Measurements from ENCODE around the gene DIP2B. TPM values are rescaled to one million over a fixed set of nuclear protein-coding genes. Genes with fewer than 3 reads are reported as not detected.
"Not testable (repeated sequence)": the region's sequence is repeated elsewhere in the genome, so short reads cannot be mapped to it uniquely, and the experiment has no call there.

DIP2B gene
- total RNA-seq, 6 donors from 2014 or later: 26.1 to 54.5 (median 29.4) TPM

GRCh38 chr12:50677858-50678257 is 173.1 kb downstream of the DIP2B start:
- DNase-seq (no peak), ATAC-seq (ENCODE audit: low FRiP score in 2 of 2) (peak in 1 of 2 donors; percentile 17)
- Histone ChIP-seq H3K36me3 (peaks cover 6 to 78% (median 21%) of the 10 kb centered on the region in 4 donors), H3K9me3 (no peaks in the 10 kb centered on the region), H3K4me1 (no peaks in the 10 kb centered on the region), H3K27me3 (no peaks in the 10 kb centered on the region), H3K27ac (no peak overlapping the region), H3K4me3 (no peak overlapping the region)
- no peak for TF ChIP-seq EP300 (IDR thresholded peaks at IDR 0.05)
- TF ChIP-seq POLR2A (IDR thresholded peaks at IDR 0.05): no peak
- no peak for TF ChIP-seq POLR2AphosphoS5 (IDR thresholded peaks at IDR 0.05)
- no peak for TF ChIP-seq CTCF (IDR thresholded peaks at IDR 0.05)
- WGBS, 2 donors: 59 to 67% methylated on average over 3 of the region's 3 CpGs

GRCh38 chr12:50678650-50679365 is 174.0 kb downstream of the DIP2B start:
- WGBS, 2 donors: 87 to 91% methylated on average over 3 to 4 of the region's 4 CpGs
- no peak for ATAC-seq (ENCODE audit: low FRiP score in 2 of 2)
- peaks cover 6 to 87% (median 25%) of the 10 kb centered on the region in 4 donors for H3K36me3 ChIP-seq
- H3K27ac ChIP-seq: no peak overlapping the region
- TF ChIP-seq EP300 (IDR thresholded peaks at IDR 0.05) (no peak), POLR2A (IDR thresholded peaks at IDR 0.05) (no peak), POLR2AphosphoS5 (IDR thresholded peaks at IDR 0.05) (no peak), CTCF (IDR thresholded peaks at IDR 0.05) (no peak)
- no peak overlapping the region for H3K4me3 ChIP-seq
- H3K27me3 ChIP-seq: no peaks in the 10 kb centered on the region
- no peaks in the 10 kb centered on the region for H3K4me1 ChIP-seq
- DNase-seq: no peak
- no peaks in the 10 kb centered on the region for H3K9me3 ChIP-seq

- Histone ChIP-seq H3K27me3 (no peaks in the 10 kb centered on the region), H3K4me3 (no peak overlapping the region), H3K4me1 (no peaks in the 10 kb centered on the region), H3K36me3 (peaks cover 6 to 90% (median 25%) of the 10 kb centered on the region in 4 donors), H3K27ac (no peak overlapping the region), H3K9me3 (no peaks in the 10 kb centered on the region)
- WGBS, 2 donors: 85 to 89% methylated on average over 1 of the region's 1 CpG
- DNase-seq: no peak
- TF ChIP-seq CTCF (IDR thresholded peaks at IDR 0.05): no peak
- no peak for TF ChIP-seq POLR2A (IDR thresholded peaks at IDR 0.05)
- TF ChIP-seq POLR2AphosphoS5 (IDR thresholded peaks at IDR 0.05): no peak
- TF ChIP-seq EP300 (IDR thresholded peaks at IDR 0.05): no peak
- ATAC-seq (ENCODE audit: low FRiP score in 2 of 2): no peak
Observed at GRCh38 chr12:50679612-50680011, 174.8 kb downstream of the DIP2B start.

- DNase-seq; H3K4me3 ChIP-seq; H3K27me3 ChIP-seq; H3K9me3 ChIP-seq; H3K4me1 ChIP-seq; H3K27ac ChIP-seq; ATAC-seq (ENCODE audit: low FRiP score in 2 of 2): not testable (repeated sequence)
- WGBS, 2 donors: 98 to 99% methylated on average over 3 of the region's 3 CpGs
- H3K36me3 ChIP-seq: peaks cover 3 to 84% (median 23%) of the 10 kb centered on the region in 4 donors
Observed at GRCh38 chr12:50681064-50681463, 176.3 kb downstream of the DIP2B start.

- Histone ChIP-seq H3K36me3 (peaks cover 4 to 86% (median 33%) of the 10 kb centered on the region in 4 donors), H3K4me1 (no peaks in the 10 kb centered on the region), H3K4me3 (no peak overlapping the region), H3K27me3 (no peaks in the 10 kb centered on the region), H3K27ac (no peak overlapping the region), H3K9me3 (no peaks in the 10 kb centered on the region)
- 82 to 89% methylated on average over 1 of the region's 1 CpG for WGBS, 2 donors
- no peak for DNase-seq
- ATAC-seq (ENCODE audit: low FRiP score in 2 of 2): no peak
- TF ChIP-seq CTCF (IDR thresholded peaks at IDR 0.05): no peak
- no peak for TF ChIP-seq EP300 (IDR thresholded peaks at IDR 0.05)
- no peak for TF ChIP-seq POLR2AphosphoS5 (IDR thresholded peaks at IDR 0.05)
- no peak for TF ChIP-seq POLR2A (IDR thresholded peaks at IDR 0.05)
Observed at GRCh38 chr12:50685641-50686040, 180.9 kb downstream of the DIP2B start.

All from upper lobe of left lung (tissue), 6 donors.